Hepatic stellate cell (primary cell): ENCODE results near the gene VEZF1.

Experiments used
- DNase-seq: peaks from one replicate; pipeline ENCODE4 v3.0.0; 2011; ENCODE audit warnings: low spot score

VEZF1 gene

DNA sequence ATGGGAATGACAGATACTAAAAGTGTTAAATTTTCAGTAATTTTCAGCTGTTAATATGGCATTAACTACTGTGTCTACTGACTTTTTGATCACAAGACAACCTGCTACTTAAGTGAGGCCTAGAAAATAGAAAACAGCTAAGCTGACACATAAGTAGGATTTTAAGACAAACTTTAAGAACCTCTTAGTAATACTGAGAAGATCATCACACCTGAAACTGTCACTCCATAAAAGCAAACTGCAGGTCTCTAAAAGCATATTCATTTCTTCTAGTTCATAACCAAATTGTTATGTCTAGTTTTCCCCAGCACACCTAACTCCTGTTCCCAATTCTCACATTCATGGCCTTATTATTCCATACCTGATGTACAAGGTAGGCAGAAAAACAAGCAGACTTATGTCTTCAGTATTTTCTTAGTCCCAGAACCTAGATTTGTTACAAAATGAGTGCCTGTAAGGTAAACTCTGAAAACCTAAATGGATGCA lies 11.0 kb upstream of the VEZF1 start:
- no peak for DNase-seq

DNA sequence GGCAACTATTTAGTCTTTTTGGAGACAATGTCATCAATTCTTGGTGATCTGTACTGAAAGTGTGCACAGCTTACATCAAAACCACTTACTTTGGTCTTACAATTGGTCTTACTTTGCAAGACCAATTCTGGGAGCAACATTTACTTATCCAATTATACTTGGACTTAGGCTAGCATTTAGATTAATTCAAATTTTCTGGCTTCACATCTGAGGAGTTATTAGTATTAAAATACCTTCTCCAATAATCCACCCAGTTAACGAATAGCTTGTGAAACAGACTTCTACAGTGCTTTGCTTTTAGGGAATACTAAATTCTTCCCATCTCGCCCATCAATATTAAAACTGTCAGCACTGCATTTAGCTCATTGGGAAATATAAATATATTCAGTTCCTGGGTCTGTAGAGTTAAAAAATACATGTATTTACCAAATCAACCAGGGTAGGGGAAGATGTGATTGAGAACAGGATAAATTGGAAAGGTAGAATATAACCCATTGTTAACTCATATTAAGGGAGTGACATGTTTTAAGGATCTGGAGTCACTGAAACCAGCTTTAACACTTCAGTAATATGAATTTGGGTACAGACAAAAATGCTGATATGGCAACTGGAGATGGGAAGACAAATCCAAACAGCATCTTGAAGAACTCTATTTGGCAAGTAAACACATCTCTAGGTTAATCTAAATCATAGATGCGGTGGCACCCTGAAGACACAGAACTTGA lies 9.2 kb upstream of the VEZF1 start:
- no peak for DNase-seq

DNA sequence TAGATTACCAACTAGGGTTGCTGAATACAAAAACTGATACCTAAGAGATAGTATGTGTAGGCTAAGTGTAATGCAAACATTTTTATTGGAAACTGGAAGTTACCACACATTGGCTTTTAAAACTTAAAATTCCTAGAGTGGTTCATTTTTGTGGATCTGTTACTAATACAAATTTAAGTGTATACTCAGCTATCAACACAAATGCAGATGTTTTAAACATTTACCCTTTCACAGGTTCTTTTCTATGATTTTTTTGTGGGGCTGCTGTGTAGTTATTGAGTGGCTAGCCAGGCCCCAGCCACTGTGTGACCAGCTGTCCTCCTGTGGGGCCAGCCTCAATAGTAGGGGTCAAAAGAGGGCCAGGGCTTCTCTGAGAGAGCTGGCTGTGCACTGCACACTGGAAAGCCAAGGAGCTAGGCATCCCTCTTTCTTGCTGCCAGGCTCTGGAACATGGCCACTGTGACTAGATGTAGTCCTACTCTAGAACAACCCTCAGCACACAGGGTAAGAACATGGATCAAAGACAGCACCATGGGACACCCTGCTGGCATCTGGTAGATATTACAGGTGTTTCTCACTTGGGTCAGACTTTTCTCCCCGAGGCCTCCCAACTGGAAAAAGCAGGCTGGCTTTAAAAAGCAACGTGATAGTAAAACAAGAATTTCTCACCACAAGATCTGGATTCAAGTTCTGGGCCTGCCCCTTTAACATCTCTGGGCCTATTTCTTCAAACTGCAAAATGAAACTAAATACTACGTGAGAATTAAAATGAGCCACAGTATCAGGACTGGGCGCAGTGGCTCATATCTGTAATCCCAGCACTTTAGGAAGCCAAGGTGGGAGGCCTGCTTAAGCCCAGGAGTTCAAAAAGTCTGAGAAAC lies 7.3 kb upstream of the VEZF1 start:
- peak; percentile 80 for DNase-seq

DNA sequence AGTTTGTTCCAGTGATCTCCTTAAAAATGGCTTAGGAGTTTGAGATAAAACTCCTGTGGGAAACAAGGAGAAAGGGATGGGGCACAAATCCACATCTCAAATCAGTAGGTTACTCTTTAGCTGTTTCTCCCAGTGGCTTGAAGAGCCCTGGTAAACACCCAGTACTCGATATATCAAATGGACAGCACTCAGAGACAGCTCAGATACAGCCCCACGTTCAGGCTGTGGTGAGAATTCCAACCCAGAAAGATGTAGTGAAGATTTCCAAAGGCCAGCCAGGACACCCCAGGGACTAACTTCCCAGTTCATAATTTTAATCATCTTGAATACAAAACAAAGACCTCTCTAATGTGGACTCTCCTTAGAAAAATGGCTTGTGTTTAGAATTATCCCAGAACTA lies 6.4 kb upstream of the VEZF1 start:
- no peak for DNase-seq

DNA sequence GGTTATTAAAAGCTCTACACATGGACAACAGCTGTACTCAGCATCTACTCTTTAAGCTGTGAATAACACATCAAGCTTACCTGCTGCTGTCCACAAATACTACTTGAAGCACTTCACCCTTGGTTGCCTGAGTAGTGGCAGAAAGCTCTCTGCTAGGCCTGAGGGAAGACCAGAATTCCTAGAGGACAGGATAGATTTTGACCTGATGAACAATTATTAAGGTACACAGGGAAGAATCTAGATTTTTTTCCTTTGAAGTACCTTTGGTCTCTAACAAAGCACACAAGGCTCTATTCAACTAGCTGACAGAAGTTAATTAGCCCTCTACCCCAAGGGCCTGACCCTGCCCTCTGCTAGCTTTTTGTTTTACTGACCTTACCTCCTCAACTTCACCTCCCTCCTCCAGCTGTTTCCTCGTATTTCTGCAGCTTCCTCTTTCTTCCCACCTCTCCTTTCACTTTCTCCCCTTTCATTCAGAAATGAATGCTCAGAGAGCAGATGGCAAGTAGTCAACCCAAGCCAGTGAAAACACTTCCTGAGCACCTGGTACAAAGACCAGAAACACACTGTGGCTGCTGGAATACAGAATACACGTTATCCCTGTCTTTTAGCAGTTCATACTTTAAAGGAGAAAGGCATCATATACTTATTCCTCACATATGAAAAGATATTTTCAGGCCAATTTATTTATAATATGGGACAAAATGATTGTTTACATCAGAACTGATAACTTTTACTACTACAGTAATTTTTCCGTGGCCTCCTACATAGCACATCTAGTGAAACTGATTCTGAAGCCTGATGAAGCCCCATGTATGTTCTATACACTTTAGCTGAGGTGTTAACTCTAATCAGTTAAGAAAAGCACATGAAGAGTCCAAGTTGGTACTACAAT lies 5.7 kb upstream of the VEZF1 start:
- DNase-seq, result no peak

DNA sequence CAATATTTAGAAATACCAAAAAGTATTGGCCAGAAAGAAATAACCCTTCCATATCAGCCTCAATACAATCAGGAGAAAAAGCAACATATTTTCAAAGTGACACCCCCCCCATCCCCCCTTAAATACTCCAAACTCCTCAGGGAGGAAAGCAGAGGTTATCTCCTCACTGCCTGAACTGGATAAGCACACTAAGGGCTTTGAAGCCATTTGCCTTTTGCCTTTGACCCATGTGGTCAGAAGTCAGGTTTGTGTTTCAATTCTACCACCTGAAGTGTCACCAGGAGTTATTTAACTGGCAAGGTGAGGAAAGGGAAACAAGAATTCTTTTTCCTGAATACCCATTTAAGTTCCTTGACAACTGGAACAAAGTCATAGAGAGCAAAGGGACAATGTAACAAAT lies 3.5 kb upstream of the VEZF1 start:
- no peak for DNase-seq

DNA sequence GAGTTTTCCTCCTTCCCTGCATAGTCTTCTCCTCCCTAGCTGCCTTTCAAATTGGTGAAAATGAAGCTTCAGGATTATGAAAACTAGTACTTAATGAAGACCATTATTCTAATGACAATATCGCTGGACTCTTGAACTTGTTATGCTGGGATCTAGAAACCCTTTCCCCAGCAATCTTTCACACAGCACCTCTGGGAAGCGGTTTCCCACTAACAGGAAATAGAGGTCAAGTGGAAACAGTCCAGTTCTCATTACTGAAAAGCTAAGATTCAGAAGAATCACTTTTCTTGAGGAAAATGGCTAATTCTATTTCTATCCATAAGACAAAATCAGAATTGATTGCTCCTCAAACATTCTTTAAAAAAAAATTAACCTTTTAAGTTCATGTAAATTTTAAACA lies 2.0 kb upstream of the VEZF1 start:
- DNase-seq, result no peak

DNA sequence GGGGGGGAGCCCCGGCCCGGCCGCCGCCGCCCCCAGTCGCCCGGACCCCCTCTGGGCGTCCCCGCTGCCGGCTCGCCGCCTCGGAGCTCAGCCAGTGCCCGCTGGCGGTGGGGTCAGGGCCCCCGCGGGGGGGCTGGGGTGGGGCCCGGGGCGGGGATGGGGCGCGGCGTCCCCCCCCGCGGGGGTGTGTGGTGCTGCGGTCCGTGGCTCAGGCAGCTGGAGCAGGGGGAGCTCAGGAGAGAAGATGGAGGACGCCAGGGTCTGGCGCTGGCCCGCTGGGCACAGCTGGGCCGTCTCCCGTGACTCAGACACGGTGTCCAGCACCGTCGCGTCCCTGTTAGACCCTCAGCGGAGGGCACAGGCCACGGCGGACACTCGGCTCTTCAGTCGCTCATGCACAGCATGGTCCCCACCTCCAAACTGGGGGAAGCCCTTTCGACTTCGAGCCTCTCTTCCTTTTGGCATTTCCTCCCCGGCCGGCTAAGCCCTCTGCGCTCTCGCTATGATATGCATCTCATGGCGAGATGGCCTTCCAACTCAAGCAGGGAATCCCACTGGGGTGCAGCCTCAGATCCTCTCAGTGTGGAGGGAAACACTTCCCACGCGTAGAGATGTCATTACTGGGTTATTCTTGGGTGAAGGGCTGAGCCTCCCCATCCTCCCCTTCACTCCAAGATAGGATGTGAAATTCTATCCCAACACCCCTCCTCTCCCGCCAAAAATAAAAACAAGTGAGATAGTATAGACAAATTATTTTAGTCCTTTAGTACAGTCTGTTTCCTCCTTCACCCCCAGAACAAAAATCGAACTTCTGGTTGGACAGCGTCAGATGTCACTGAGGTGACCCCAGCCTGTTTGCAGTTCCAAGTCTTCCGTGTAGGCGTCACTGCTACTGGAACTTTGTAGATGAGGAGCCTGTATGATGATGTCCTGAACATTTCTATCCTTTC lies 522 bp upstream of the VEZF1 start:
- DNase-seq, result peak; percentile 88

DNA sequence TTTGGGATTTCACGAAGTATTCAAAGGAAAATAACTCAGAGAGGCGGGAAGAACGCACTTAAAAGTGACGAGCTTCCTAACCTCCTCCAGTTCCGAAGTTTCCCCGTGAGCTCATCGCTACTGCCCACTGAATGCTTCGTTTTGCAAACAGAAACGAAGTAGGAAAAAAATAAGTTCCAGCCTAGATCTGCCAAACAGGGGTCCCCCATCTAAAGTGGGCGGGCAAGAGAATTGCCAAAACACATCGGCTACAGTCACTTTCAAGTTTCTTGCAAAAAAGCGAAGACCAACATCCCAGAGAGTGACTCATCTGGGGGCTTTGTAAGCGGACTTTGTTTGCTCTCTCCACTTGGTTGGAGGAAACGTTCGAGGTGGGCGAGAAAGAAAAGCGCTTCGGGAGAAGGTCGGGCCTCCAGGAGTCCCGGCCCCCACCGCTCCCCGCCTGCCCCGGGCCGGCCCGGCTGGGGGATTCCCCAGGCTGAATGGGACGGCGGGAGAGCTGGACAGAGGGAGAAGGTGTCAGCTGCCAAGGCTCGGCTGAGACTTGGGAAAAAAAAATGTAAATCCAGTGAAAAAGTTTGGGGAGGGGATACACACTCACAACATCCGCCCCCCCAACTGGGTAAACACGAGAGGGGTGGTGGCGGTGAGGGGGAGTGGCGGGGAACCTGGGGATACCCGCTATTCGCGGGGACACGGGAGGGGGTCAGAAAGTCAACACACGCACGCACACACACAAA lies 1.0 kb downstream of the VEZF1 start:
- DNase-seq, result peak; percentile 49

DNA sequence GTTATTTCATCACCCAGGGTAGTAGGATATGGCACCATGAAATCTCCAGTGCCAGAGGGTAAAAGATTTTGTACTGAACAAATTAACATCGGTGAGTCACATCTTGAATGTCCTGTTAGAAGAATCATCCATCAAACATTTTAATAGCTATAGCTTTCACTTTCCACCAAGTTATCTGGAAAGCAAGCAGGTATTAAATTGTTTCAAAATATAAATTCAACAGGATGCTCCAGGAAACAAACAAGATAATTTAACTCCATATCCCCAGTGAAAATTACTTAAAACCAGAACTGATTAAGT lies 2.4 kb downstream of the VEZF1 start:
- peak; percentile 34 for DNase-seq

DNA sequence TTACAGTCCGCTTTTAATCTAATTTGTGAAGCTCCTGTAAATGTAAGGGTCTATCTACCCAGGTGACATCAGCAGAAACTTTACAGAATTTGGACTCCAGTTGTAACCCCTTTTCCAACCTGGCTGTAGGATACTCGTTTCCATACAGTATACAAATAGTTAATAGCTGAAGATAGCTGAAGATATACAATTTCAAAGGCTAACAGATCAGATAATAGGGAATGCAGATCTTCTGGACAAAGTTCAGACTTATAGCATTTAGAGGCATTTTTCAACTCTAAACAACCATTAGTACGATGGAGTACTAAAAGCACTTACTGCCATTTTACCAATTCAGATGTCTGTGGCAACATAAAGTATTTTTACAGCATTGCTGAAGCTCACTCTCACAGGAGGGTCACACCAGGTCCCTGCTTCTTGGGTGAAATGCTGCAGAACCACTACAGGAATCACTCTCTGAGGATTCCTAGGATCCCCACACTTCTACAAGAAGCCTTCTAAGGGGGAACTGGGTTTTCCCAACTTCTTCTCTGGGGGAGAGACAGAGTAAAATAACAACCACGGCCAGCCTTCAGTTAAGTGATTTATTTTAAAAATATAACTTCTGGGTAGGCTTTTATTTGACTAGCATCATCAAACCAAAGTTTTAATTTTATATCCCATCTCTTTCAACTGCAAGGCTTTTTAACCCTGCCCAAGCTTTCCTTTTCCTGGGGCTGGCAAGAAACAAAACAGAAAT lies 2.9 kb downstream of the VEZF1 start:
- DNase-seq, result no peak

DNA sequence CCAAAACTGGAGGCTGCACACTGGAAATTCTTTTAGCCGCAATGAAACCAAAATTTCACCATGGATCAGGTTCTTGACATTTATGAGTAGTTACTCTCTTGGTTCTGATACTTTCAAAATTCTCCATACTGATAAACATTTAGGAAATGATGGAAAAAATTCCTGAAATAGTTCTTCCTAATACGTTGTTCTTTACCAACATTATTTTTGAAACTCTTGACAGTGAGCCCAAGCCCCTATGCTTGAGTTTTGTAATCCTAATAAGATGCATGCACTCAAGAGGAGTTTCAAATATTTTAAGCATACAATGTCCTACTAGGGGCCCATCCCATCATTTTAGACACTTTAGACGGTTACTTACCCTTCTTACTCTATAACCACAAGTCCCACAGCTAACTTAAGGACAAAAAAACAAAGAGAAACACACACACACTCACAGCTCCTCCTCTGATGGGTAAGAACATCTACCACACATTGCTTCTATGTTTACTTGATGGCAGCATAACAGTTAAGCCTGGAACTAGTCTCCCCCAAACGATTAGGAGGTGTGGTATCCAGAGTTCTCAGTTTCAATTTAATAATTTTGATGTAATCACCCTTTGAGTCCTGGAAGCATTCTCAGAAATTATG lies 3.7 kb downstream of the VEZF1 start:
- DNase-seq, result no peak

DNA sequence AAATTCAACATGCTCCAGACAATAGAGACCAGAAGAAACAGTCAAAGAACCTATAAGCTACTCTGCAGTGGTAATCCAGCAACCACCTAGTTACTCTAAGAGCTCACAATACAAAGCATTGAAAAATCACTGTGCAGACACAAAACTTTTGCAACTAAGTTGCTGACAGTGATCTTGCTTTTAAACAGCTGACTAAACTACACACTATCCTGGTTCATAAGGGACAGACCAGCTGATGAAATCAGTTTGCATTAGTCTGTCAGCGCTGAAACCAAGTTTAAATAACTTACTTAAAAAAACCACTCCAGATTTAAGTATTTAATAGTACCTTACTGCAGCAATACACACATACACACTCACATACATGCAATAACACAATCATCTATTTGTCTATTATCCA lies 4.6 kb downstream of the VEZF1 start:
- DNase-seq, result no peak

DNA sequence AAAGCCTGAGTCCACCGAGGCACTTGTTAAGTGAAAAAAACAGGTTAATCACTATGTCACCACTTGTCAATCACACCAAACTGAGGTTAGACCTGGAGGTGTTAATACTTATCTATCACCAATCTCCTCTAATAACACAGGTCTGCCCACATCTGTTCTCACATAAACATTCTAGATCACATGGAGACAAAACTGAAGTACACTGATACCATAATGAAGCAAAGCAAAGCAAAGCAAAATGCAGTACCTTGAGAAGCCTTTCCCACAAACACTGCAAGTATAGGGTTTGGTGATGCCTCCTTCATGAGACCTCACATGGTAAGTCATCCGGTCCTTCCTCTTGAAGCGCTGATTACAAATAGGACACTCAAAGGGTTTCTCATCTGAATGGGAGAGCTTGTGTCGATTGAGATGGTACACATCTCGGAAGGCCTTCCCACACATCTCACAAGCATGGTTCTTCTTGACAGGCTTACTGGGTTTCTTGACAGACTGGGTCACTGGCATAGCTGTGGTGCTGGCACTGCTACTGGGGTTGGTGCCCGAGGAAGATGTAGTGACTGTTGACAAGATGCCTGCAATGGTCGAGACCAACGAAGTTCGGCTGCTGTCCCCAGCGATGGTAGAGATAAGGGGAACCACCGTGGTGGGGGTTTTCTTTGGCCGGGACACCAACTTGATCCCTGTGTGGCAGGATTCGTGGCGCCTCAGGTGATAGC lies 5.4 kb downstream of the VEZF1 start:
- DNase-seq, result no peak

DNA sequence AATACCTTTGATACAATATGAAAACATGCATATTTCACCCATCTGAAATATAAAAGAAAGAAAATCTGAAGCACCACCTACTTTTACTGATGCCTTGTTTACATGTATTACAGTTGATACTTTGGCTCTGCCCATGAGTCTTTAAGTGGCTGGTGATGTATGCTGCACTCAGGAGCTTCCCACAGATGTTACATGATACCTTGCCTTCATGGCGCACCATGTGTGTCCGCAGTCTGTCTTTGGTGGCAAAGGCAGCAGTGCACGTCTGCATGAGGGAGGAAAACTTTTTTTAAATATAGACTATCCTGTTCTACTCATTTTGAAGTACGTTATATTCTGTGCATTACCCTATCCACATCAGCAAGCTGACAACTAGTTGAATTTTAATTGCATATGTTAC lies 7.5 kb downstream of the VEZF1 start:
- no peak for DNase-seq

DNA sequence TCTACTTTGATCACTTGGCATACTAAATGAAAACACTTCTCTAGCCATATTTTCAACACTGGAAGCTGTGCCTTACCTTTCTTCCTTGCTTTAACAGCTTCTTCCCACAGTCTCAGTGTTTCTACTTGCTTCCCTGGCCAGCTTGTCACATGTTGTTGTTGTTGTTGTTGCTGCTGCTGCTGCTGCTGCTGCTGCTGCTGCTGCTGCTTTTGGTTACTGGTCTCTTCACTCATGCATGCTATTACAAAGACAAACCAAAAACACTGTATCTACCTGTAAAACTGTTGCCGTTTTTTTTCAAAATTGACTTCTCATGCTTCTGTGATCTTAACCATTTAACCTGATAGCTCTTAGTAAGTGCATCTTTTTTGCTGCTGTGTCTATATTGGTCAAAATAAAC lies 9.0 kb downstream of the VEZF1 start:
- no peak for DNase-seq

DNA sequence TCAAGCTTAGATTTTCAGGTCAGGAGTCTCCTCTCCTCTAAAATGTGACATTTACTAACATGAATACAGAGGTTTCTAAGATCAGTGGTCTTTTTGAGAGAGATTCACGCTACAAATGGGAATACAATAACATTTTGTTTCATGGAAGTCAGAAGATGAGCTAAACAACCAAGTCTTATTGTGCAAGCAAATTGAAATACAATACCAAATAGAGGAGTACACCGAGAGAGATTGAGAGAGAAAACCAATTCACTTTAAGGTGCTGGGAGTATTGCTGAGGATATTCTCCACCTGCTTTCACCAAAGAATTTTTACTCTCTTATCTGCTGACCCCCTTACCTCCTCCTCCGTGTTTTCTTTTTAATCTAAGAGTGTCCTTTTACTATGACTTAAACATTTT lies 11.5 kb downstream of the VEZF1 start:
- no peak for DNase-seq

DNA sequence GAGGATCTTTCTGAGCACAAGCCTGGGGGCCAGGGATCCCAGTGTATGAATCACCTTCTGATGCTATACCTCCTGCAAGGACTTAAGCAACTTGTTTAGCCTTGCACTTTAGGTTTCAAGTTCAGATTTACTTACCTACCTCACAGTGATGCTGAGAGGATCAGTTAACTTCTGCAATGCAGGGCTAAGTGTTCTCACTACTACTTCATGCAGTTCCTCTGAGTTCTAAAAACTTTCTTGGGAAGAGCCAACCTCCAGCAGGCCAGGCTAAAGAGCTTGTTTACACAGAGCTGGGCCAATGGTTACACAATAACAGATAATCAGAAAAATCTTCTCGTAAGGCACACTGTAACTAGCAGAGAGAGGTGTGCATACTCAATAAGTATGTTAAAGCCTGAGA lies 13.0 kb downstream of the VEZF1 start:
- DNase-seq, result no peak
